CD4-positive, alpha-beta T cell (primary cell): ENCODE measurements around the gene COL17A1. TPM values are rescaled to one million over a fixed set of nuclear protein-coding genes. Genes with fewer than 3 reads are reported as not detected.

ENCODE experiments used
- ATAC-seq: fragments of 200-7000 bp; cut with Tn5 transposase; one replicate; pipeline ENCODE4 v1.10.0; 2022; ENCODE audit warnings: mild to moderate bottlenecking; ENCODE audit not compliant: poor library complexity
- CTCF ChIA-PET: fragments of 350-600 bp; sonication (Branson Sonifier 250); formaldehyde crosslinking; loops from one replicate; lab custom pipeline; 2021; ENCODE audit warnings: antibody characterized with exemption, inconsistent platforms; lab: Charles Lee
- POLR2A ChIA-PET: fragments of 350-600 bp; sonication (Branson Sonifier 250); formaldehyde crosslinking; loops from one replicate; lab custom pipeline; 2021; ENCODE audit warnings: antibody characterized with exemption, inconsistent platforms; lab: Charles Lee
- DNase-seq, 14 experiments: peaks; one replicate each; pipeline ENCODE4 v3.0.0-alpha.2; 2013 to 2020; ENCODE audit warnings: mixed read lengths in 2 of 14
- H3K27ac ChIP-seq, 2 donors: one replicate each; pipeline versions ENCODE4 v1.5.1 to v1.7.0; 2013; ENCODE audit warnings: low read length in 2 of 2, low read depth in 1 of 2, mild to moderate bottlenecking in 1 of 2
- H3K27me3 ChIP-seq, 2 experiments: 1 replicate in 1 of 2; 2 replicates in 1 of 2; pipeline versions ENCODE4 v1.6.1 to v1.7.0; 2013; ENCODE audit warnings: low read length in 2 of 2, control low read depth in 1 of 2, mild to moderate bottlenecking in 1 of 2, moderate library complexity in 1 of 2; ENCODE audit not compliant: insufficient read depth in 2 of 2, control insufficient read depth in 1 of 2
- H3K36me3 ChIP-seq: one replicate; pipeline ENCODE4 v1.6.1; 2013; ENCODE audit warnings: low read length, control low read depth; ENCODE audit not compliant: insufficient read depth
- H3K4me1 ChIP-seq: one replicate; pipeline ENCODE4 v1.6.1; 2013; ENCODE audit warnings: low read length, control low read depth; ENCODE audit not compliant: insufficient read depth
- H3K4me3 ChIP-seq: one replicate; pipeline ENCODE4 v1.5.1; 2013; ENCODE audit warnings: mild to moderate bottlenecking, low read length, moderate library complexity
- H3K9me3 ChIP-seq, 2 experiments: 1 replicate in 1 of 2; 2 replicates in 1 of 2; pipeline versions ENCODE4 v1.6.1 to v1.7.0; 2013; ENCODE audit warnings: low read length in 2 of 2, mild to moderate bottlenecking in 2 of 2, control low read depth in 1 of 2, moderate library complexity in 1 of 2; ENCODE audit not compliant: control insufficient read depth in 1 of 2, insufficient read depth in 1 of 2
- H3K27ac Mint-ChIP-seq: one replicate; pipeline ENCODE4 v1.8.0; 2020; ENCODE audit warnings: mixed read lengths
- H3K27me3 Mint-ChIP-seq: one replicate; pipeline ENCODE4 v1.8.0; 2021; ENCODE audit warnings: mixed read lengths
- H3K36me3 Mint-ChIP-seq: one replicate; pipeline ENCODE4 v1.8.0; 2021; ENCODE audit warnings: low read depth, mixed read lengths
- H3K4me1 Mint-ChIP-seq: one replicate; pipeline ENCODE4 v1.8.0; 2021; ENCODE audit warnings: low read depth, mixed read lengths
- H3K4me3 Mint-ChIP-seq: one replicate; pipeline ENCODE4 v1.8.0; 2020; ENCODE audit warnings: mild to moderate bottlenecking, mixed read lengths
- H3K9me3 Mint-ChIP-seq: one replicate; pipeline ENCODE4 v1.8.0; 2020; ENCODE audit warnings: mixed read lengths
- intact Hi-C, 2 experiments: fragments of 100-400 bp; cut with DNase I in 1 of 2; cut with micrococcal nuclease in 1 of 2; formaldehyde crosslinking; loops; one replicate each; pipeline versions ENCODE4 v1.15.1 to v1.9.0; 2023 to 2025; cut with DNase I, micrococcal nuclease
- total RNA-seq, 174 experiments: library from RNA in 2 of 174; stranded (reverse) in 2 of 174; gene quantifications; one replicate each; pipeline ENCODE4 v1.2.3 and lab custom pipeline; 2021 to 2026
- TF ChIP-seq, protein P1 (sequence below): fragments of 200-600 bp; IDR thresholded peaks from one replicate; pipeline ENCODE4 v1.8.0; 2022; ENCODE audit warnings: antibody characterized with exemption, mild to moderate bottlenecking

Gene COL17A1
- total RNA-seq, 2 experiments from 2014 or later: not detected

GRCh38 chr10:103991393-103992128 lies 94.1 kb downstream of the COL17A1 start:
- intact Hi-C loops: no loop called here
- Histone ChIP-seq H3K4me3 (no peak overlapping the region), H3K4me1 (peaks cover 2% of the 10 kb centered on the region), H3K9me3 (no peaks in the 10 kb centered on the region), H3K36me3 (peaks cover 42% of the 10 kb centered on the region), H3K27me3 (no peaks in the 10 kb centered on the region), H3K27ac (no peak overlapping the region)
- Mint-ChIP-seq H3K9me3 (no peaks in the 10 kb centered on the region), H3K27ac (no peak overlapping the region), H3K4me3 (no peak overlapping the region), H3K36me3 (peaks cover 72% of the 10 kb centered on the region), H3K27me3 (no peaks in the 10 kb centered on the region), H3K4me1 (peaks cover 48% of the 10 kb centered on the region)
- no peak for DNase-seq
- no peak for ATAC-seq
- ChIA-PET CTCF (interaction anchor here (0.6 to 1.3 kb wide), 3 partner anchors 90 to 283 kb away, joined by 3 to 5 read pairs (median 4); no protein-coding TSS in a partner anchor), POLR2A (no interaction called here)
- TF ChIP-seq, protein P1, sequence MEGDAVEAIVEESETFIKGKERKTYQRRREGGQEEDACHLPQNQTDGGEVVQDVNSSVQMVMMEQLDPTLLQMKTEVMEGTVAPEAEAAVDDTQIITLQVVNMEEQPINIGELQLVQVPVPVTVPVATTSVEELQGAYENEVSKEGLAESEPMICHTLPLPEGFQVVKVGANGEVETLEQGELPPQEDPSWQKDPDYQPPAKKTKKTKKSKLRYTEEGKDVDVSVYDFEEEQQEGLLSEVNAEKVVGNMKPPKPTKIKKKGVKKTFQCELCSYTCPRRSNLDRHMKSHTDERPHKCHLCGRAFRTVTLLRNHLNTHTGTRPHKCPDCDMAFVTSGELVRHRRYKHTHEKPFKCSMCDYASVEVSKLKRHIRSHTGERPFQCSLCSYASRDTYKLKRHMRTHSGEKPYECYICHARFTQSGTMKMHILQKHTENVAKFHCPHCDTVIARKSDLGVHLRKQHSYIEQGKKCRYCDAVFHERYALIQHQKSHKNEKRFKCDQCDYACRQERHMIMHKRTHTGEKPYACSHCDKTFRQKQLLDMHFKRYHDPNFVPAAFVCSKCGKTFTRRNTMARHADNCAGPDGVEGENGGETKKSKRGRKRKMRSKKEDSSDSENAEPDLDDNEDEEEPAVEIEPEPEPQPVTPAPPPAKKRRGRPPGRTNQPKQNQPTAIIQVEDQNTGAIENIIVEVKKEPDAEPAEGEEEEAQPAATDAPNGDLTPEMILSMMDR: no peak

- H3K36me3 ChIP-seq: peaks cover 37% of the 10 kb centered on the region
- Mint-ChIP-seq H3K27me3 (no peaks in the 10 kb centered on the region), H3K27ac (no peak overlapping the region), H3K9me3 (no peaks in the 10 kb centered on the region), H3K36me3 (peaks cover 64% of the 10 kb centered on the region), H3K4me3 (no peak overlapping the region), H3K4me1 (peaks cover 49% of the 10 kb centered on the region)
- no peaks in the 10 kb centered on the region for H3K27me3 ChIP-seq
- no peak for DNase-seq
- H3K27ac ChIP-seq: no peak overlapping the region
- peaks cover 9% of the 10 kb centered on the region for H3K4me1 ChIP-seq
- TF ChIP-seq, protein P1: no peak
- ATAC-seq: no peak
- POLR2A ChIA-PET: interaction anchor here (0.6 kb wide), 1 partner anchor 66 kb away, joined by 3 read pairs; no protein-coding TSS in a partner anchor
- no peaks in the 10 kb centered on the region for H3K9me3 ChIP-seq
- CTCF ChIA-PET: interaction anchor here (1.3 kb wide), 1 partner anchor 103 kb away, joined by 4 read pairs; no protein-coding TSS in a partner anchor
- H3K4me3 ChIP-seq: no peak overlapping the region
- intact Hi-C loops: no loop called here
These were observed 95.1 kb downstream of the COL17A1 start for GRCh38 chr10:103990531-103990930.

DNA sequence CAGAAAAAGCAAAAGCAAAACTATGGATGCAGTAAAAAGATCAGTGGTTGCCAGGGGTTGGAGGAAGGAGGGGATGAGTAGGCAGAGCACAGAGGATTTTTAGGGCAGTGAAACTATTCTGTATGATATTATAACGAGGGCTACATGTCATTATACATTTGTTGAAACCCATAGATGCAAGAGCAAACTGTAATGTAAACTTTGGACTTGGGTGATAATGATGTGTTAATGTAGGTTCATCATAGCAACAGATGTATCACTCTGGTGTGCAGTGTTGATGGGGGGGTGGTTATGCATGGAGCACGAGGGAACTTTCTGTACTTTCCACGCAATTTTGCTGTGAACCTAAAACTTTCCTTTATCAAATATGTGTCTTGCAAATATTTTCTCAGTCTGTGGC lies 95.6 kb downstream of the COL17A1 start:
- DNase-seq: no peak
- Mint-ChIP-seq H3K4me3 (no peak overlapping the region), H3K27ac (no peak overlapping the region), H3K9me3 (no peaks in the 10 kb centered on the region), H3K27me3 (no peaks in the 10 kb centered on the region), H3K4me1 (peaks cover 46% of the 10 kb centered on the region), H3K36me3 (peaks cover 60% of the 10 kb centered on the region)
- Histone ChIP-seq H3K27ac (no peak overlapping the region), H3K36me3 (peaks cover 36% of the 10 kb centered on the region), H3K9me3 (no peaks in the 10 kb centered on the region), H3K27me3 (no peaks in the 10 kb centered on the region), H3K4me3 (no peak overlapping the region), H3K4me1 (peaks cover 9% of the 10 kb centered on the region)
- POLR2A ChIA-PET: interaction anchor here (1.1 kb wide), 1 partner anchor 10 kb away, joined by 3 read pairs; no protein-coding TSS in a partner anchor
- CTCF ChIA-PET: interaction anchor here (1.3 kb wide), 1 partner anchor 102 kb away, joined by 4 read pairs; no protein-coding TSS in a partner anchor
- TF ChIP-seq, protein P1: no peak
- intact Hi-C loops: no loop called here
- ATAC-seq: no peak
